Measurements from ENCODE around the gene SLC7A8. TPM values are rescaled to one million over a fixed set of nuclear protein-coding genes. Genes with fewer than 3 reads are reported as not detected.
"Not testable (repeated sequence)": the region's sequence is repeated elsewhere in the genome, so short reads cannot be mapped to it uniquely, and the experiment has no call there.

Gene SLC7A8
- total and polyA plus RNA-seq, 11 donors = 7.3 to 34.1 (median 14.2) TPM

DNA sequence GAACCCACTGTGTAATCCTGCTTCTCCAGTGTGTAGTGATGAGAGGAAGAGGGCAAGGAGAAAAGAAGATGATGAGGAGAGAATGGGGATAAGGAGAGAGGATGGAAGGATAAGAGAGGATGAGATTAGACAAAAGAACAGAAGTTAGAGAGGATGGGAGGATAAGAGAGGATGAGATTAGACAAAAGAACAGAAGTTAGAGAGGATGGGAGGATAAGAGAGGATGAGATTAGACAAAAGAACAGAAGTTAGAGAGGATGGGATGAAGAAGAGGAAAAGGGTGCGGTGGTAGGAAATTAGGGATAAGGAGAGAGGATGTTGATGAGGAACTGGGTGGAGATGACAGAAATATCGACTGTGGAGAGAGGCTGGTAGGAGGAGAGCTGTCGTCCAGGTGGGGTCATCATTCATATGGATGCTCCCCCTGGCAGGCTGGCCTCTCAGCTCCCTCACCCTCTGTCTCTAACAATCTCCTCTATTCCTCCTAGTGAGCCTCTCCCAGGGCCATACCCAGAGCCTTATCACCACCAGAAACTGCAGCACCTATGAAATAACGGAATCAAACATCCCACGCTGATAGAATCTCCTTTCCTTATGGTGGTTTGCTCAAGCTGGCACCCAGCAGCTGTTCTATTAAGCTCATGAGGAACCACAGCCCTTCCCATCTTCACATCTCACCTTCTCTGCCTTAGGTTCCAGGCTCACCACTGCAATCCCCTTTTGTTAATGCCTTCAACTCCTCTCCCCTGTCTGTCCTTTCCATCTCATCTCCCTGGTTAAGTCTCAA, 72.7 kb downstream of the SLC7A8 start:
- Histone ChIP-seq H3K27ac (no peak overlapping the region), H3K4me3 (no peak overlapping the region), H3K36me3 (no peaks in the 10 kb centered on the region), H3K27me3 (peaks cover 0 to 12% (median 0%) of the 10 kb centered on the region in 9 donors), H3K4me1 (peaks cover 0 to 26% (median 0%) of the 10 kb centered on the region in 12 donors), H3K9me3 (no peaks in the 10 kb centered on the region)
- intact Hi-C loops (cut with DNase I) = loop anchor here in 2 of 10 donors (5.0 kb wide), 1 partner anchor 38 kb away; no protein-coding TSS in a partner anchor
- no peak for ATAC-seq
- DNase-seq = no peak
- 50 to 58% (median 56%) methylated on average over 5 of the region's 5 CpGs for WGBS, 4 donors
- TF ChIP-seq POLR2A (IDR thresholded peaks at IDR 0.05) = no peak
- TF ChIP-seq, protein P1, sequence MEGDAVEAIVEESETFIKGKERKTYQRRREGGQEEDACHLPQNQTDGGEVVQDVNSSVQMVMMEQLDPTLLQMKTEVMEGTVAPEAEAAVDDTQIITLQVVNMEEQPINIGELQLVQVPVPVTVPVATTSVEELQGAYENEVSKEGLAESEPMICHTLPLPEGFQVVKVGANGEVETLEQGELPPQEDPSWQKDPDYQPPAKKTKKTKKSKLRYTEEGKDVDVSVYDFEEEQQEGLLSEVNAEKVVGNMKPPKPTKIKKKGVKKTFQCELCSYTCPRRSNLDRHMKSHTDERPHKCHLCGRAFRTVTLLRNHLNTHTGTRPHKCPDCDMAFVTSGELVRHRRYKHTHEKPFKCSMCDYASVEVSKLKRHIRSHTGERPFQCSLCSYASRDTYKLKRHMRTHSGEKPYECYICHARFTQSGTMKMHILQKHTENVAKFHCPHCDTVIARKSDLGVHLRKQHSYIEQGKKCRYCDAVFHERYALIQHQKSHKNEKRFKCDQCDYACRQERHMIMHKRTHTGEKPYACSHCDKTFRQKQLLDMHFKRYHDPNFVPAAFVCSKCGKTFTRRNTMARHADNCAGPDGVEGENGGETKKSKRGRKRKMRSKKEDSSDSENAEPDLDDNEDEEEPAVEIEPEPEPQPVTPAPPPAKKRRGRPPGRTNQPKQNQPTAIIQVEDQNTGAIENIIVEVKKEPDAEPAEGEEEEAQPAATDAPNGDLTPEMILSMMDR (IDR thresholded peaks at IDR 0.05) = no peak

GRCh38 chr14:23109769-23110168, 73.7 kb downstream of the SLC7A8 start:
- intact Hi-C loops (cut with DNase I) = loop anchor here in 6 of 10 donors (2.0 to 5.0 kb wide), 2 partner anchors 37 to 41 kb away; no protein-coding TSS in a partner anchor
- WGBS, 4 donors = 83 to 91% (median 90%) methylated on average over 1 of the region's 1 CpG
- DNase-seq = no peak
- no peak overlapping the region for H3K4me3 ChIP-seq
- no peaks in the 10 kb centered on the region for H3K36me3 ChIP-seq
- no peaks in the 10 kb centered on the region for H3K9me3 ChIP-seq
- H3K4me1 ChIP-seq = peaks cover 0 to 22% (median 0%) of the 10 kb centered on the region in 12 donors
- no peak for ATAC-seq
- peaks cover 0 to 12% (median 0%) of the 10 kb centered on the region in 9 donors for H3K27me3 ChIP-seq
- H3K27ac ChIP-seq = no peak overlapping the region
- TF ChIP-seq, protein P1 (IDR thresholded peaks at IDR 0.05) = no peak
- no peak for TF ChIP-seq POLR2A (IDR thresholded peaks at IDR 0.05)

- peaks cover 0 to 12% (median 0%) of the 10 kb centered on the region in 9 donors for H3K27me3 ChIP-seq
- WGBS, 4 donors = 89 to 95% (median 91%) methylated on average over 24 of the region's 24 CpGs
- ATAC-seq, H3K27ac ChIP-seq, H3K36me3 ChIP-seq, DNase-seq, H3K4me1 ChIP-seq, H3K9me3 ChIP-seq, H3K4me3 ChIP-seq: not testable (repeated sequence)
- intact Hi-C loops (cut with DNase I) = loop anchor here in 4 of 10 donors (2.0 to 5.0 kb wide), 2 partner anchors 36 to 39 kb away; no protein-coding TSS in a partner anchor
Observed at GRCh38 chr14:23108169-23108568, 75.3 kb downstream of the SLC7A8 start.

GRCh38 chr14:23107620-23108019, 75.8 kb downstream of the SLC7A8 start:
- intact Hi-C loops (cut with DNase I) = loop anchor here in 4 of 10 donors (2.0 to 5.0 kb wide), 2 partner anchors 35 to 39 kb away; no protein-coding TSS in a partner anchor
- H3K27ac ChIP-seq = not testable (repeated sequence)
- WGBS, 4 donors = 78 to 91% (median 88%) methylated on average over 2 to 4 of the region's 5 CpGs

DNA sequence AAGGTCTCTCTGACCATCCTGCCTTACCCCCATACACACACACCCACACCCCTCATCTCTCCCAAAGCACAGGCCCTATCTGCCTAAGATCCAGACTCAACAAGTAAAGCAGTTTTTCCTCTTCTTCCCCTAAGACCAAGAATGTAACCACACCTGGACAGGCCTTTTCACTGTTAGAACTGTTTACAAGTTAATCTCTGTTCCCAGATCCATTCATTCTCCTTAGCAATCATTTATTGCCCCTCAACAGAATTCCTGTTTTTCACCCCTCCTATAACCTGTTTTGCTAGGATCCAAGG, 76.8 kb downstream of the SLC7A8 start:
- H3K27me3 ChIP-seq = peaks cover 0 to 3% (median 0%) of the 10 kb centered on the region in 9 donors
- DNase-seq (no peak), ATAC-seq (no peak)
- no peaks in the 10 kb centered on the region for H3K9me3 ChIP-seq
- H3K4me1 ChIP-seq = peaks cover 0 to 4% (median 0%) of the 10 kb centered on the region in 12 donors
- intact Hi-C loops (cut with DNase I) = loop anchor here in 3 of 10 donors (5.0 kb wide), 1 partner anchor 34 kb away; no protein-coding TSS in a partner anchor
- H3K27ac ChIP-seq = no peak overlapping the region
- H3K36me3 ChIP-seq = no peaks in the 10 kb centered on the region
- H3K4me3 ChIP-seq = no peak overlapping the region
- TF ChIP-seq POLR2A (IDR thresholded peaks at IDR 0.05) = no peak
- TF ChIP-seq, protein P1 (IDR thresholded peaks at IDR 0.05) = no peak

More at GRCh38 chr14:23107620-23108019, 75.8 kb downstream of the SLC7A8 start:
- not testable (repeated sequence) for ATAC-seq, H3K4me3 ChIP-seq, H3K9me3 ChIP-seq, H3K4me1 ChIP-seq, DNase-seq, H3K36me3 ChIP-seq
- H3K27me3 ChIP-seq = peaks cover 0 to 11% (median 0%) of the 10 kb centered on the region in 9 donors

Measured in heart left ventricle (tissue), 16 donors.